ENCODE data around the gene SPOCD1. TPM values are rescaled to one million over a fixed set of nuclear protein-coding genes. Genes with fewer than 3 reads are reported as not detected.

SPOCD1 gene
- total and polyA plus RNA-seq, 8 donors = 0.32 to 10.9 (median 0.55) TPM

- H3K36me3 ChIP-seq = no peaks in the 10 kb centered on the region
- no peaks in the 10 kb centered on the region for H3K27me3 ChIP-seq
- ATAC-seq (no peak), DNase-seq (no peak)
- H3K4me1 ChIP-seq = peaks cover 0 to 14% of the 10 kb centered on the region in 2 donors
- intact Hi-C loops (cut with DNase I) = no loop called here
- no peak overlapping the region for H3K4me3 ChIP-seq
- H3K27ac ChIP-seq = no peak overlapping the region
- no peaks in the 10 kb centered on the region for H3K9me3 ChIP-seq
- no peak for TF ChIP-seq CTCF (IDR thresholded peaks at IDR 0.05)
Measured at GRCh38 chr1:31848381-31848897, 32.6 kb upstream of the SPOCD1 start.

GRCh38 chr1:31846484-31846883 is 30.7 kb upstream of the SPOCD1 start:
- Histone ChIP-seq H3K36me3 (no peaks in the 10 kb centered on the region), H3K9me3 (no peaks in the 10 kb centered on the region), H3K4me1 (peaks cover 0 to 19% of the 10 kb centered on the region in 2 donors), H3K4me3 (no peak overlapping the region), H3K27me3 (no peaks in the 10 kb centered on the region), H3K27ac (no peak overlapping the region)
- no peak for TF ChIP-seq CTCF (IDR thresholded peaks at IDR 0.05)
- DNase-seq (no peak), ATAC-seq (no peak)
- intact Hi-C loops (cut with DNase I) = no loop called here

GRCh38 chr1:31843506-31843905 is 27.7 kb upstream of the SPOCD1 start:
- Histone ChIP-seq H3K4me1 (peaks cover 0 to 14% of the 10 kb centered on the region in 2 donors), H3K27ac (no peak overlapping the region), H3K27me3 (no peaks in the 10 kb centered on the region), H3K4me3 (no peak overlapping the region), H3K9me3 (no peaks in the 10 kb centered on the region), H3K36me3 (no peaks in the 10 kb centered on the region)
- TF ChIP-seq CTCF (IDR thresholded peaks at IDR 0.05) = no peak
- intact Hi-C loops (cut with DNase I) = no loop called here
- DNase-seq = no peak
- ATAC-seq = no peak

- no peak overlapping the region for H3K27ac ChIP-seq
- intact Hi-C loops (cut with DNase I) = no loop called here
- no peak for ATAC-seq
- no peaks in the 10 kb centered on the region for H3K36me3 ChIP-seq
- no peak for TF ChIP-seq CTCF (IDR thresholded peaks at IDR 0.05)
- H3K4me1 ChIP-seq = peaks cover 0 to 12% of the 10 kb centered on the region in 2 donors
- H3K27me3 ChIP-seq = no peaks in the 10 kb centered on the region
- no peak overlapping the region for H3K4me3 ChIP-seq
- H3K9me3 ChIP-seq = no peaks in the 10 kb centered on the region
- DNase-seq = no peak
Measured at GRCh38 chr1:31839662-31840343, 24.0 kb upstream of the SPOCD1 start.

- DNase-seq (no peak), ATAC-seq (no peak)
- TF ChIP-seq CTCF (IDR thresholded peaks at IDR 0.05) = no peak
- Histone ChIP-seq H3K4me3 (no peak overlapping the region), H3K9me3 (no peaks in the 10 kb centered on the region), H3K27me3 (no peaks in the 10 kb centered on the region), H3K36me3 (no peaks in the 10 kb centered on the region), H3K4me1 (no peaks in the 10 kb centered on the region), H3K27ac (no peak overlapping the region)
- intact Hi-C loops (cut with DNase I) = no loop called here
Measured at GRCh38 chr1:31837451-31838158, 21.8 kb upstream of the SPOCD1 start.

Measured in left lung (tissue), 10 donors.